Skeletal muscle tissue (tissue), 4 donors: ENCODE measurements around the gene RILPL1. TPM values are rescaled to one million over a fixed set of nuclear protein-coding genes. Genes with fewer than 3 reads are reported as not detected.
"Not testable (repeated sequence)": the region's sequence is repeated elsewhere in the genome, so short reads cannot be mapped to it uniquely, and the experiment has no call there.

Experiments used
- H3K27ac ChIP-seq: one replicate; pipeline ENCODE4 v1.7.0; 2013; ENCODE audit warnings: mild to moderate bottlenecking, low read depth, low read length, inconsistent platforms
- H3K27me3 ChIP-seq, 3 donors: one replicate each; pipeline ENCODE4 v1.7.0; 2013; ENCODE audit warnings: low read length in 3 of 3; ENCODE audit not compliant: control insufficient read depth in 3 of 3, insufficient read depth in 3 of 3
- H3K36me3 ChIP-seq, 3 donors: one replicate each; pipeline ENCODE4 v1.7.0; 2013; ENCODE audit warnings: low read length in 3 of 3; ENCODE audit not compliant: control insufficient read depth in 3 of 3, insufficient read depth in 3 of 3
- H3K4me1 ChIP-seq, 3 donors: one replicate each; pipeline ENCODE4 v1.7.0; 2013; ENCODE audit warnings: low read length in 3 of 3, mild to moderate bottlenecking in 3 of 3; ENCODE audit not compliant: control insufficient read depth in 3 of 3, insufficient read depth in 3 of 3
- H3K4me3 ChIP-seq, 3 donors: one replicate each; pipeline ENCODE4 v1.7.0; 2013; ENCODE audit warnings: low read length in 3 of 3
- H3K9ac ChIP-seq, 3 donors: one replicate each; pipeline ENCODE4 v1.7.0; 2013; ENCODE audit warnings: low read length in 3 of 3, mild to moderate bottlenecking in 3 of 3, moderate library complexity in 2 of 3, low read depth in 1 of 3
- H3K9me3 ChIP-seq, 3 donors: one replicate each; pipeline ENCODE4 v1.7.0; 2013; ENCODE audit warnings: low read length in 3 of 3; ENCODE audit not compliant: control insufficient read depth in 3 of 3
- total RNA-seq: library from RNA; depleted of rRNA; stranded (reverse); fragments of >200 nt; gene quantifications from one replicate; pipeline ENCODE4 v1.2.3, GENCODE V29; 2014
- donor health status: Osteomylitis.

The RILPL1 gene
- total RNA-seq, 1 donor from 2014 or later = 5.2 TPM

DNA sequence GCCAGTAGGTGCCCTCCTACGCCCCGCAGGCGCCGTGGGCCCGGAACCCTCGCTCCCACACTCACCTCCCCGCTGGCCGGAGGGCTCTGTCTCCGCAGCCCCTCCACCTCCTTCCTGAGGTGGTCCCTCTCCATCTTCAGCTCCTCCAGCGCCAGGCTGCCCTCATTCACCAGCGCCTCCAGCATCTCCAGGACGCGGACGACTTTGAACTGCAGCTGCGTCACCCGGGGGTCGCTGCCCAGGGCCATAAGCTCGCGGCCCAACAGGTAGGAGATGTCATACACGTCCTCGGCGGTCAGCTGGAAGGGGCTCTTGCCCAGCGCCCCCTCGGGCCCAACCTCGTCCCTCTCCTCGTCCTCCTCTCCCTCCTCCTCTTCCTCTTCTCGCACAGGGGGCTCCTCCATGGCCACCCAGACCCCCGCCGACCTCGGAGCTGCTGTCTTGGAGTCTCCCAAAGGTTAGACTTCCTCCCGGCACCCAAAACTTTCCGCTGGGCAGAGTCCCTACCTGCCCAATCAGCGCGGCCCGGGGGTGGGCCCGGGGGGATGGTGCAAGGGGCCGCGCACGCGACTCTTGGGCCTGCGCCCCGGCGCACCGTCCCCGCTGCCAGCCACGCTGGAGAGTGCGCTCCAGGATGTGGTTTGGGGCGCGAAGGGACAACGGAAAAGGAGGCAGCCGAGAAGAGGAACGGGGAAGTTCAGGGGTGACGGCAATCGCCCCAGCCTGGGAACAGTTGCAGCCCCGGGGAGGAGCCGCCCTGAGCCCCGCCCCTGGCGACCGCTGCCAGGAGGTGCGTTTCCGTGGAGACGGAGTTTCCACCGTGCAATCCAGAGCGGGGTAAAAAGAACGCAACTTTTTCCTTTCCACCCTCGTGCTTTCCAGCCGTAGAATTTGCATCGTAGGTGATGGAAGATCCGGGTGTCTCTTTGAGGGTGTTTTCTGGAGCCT lies 97.2 kb downstream of the RILPL1 start, which contains the start of gene RILPL2:
RILPL2 (minus strand) TSS at position 668 of the 948 bp plus-strand sequence; CDS start at position 404, 264 bp downstream.
- peak within 1 kb of the TSS; percentile 80 to 92 (median 91) for H3K4me3 ChIP-seq
- H3K36me3 ChIP-seq = no peaks in the 10 kb centered on the region
- no peaks in the 10 kb centered on the region for H3K9me3 ChIP-seq
- peak within 1 kb of the TSS; percentile 58 for H3K27ac ChIP-seq
- H3K4me1 ChIP-seq = peaks cover 8 to 17% (median 10%) of the 10 kb centered on the region in 3 donors
- H3K27me3 ChIP-seq = no peaks in the 10 kb centered on the region
- H3K9ac ChIP-seq = peak within 1 kb of the TSS; percentile 81 to 88 (median 85)

DNA sequence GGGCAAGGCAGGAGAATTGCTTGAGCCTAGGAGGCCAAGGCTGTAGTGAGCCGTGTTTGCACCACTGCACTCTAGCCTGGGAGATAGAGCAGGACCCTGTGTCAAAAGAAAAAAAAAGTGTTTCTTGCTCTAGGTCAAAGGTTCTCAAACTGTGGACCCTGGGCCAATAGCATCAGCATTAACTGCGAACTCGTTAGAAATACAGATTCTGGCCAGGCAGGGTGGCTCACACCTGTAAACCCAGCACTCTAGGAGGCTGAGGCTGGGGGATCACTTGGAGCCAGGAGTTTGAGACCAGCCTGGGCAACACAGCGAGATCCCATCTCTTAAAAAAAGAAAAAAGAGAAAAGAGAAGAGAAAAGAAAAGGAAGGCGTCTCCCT lies 97.9 kb downstream of the RILPL1 start:
- Histone ChIP-seq H3K36me3 (no peaks in the 10 kb centered on the region), H3K4me3 (peak overlapping the region; percentile 80 to 92 (median 91)), H3K9ac (peak overlapping the region; percentile 81 to 88 (median 85)), H3K27ac (no peak overlapping the region), H3K27me3 (no peaks in the 10 kb centered on the region), H3K4me1 (peaks cover 8 to 17% (median 10%) of the 10 kb centered on the region in 3 donors), H3K9me3 (no peaks in the 10 kb centered on the region)

DNA sequence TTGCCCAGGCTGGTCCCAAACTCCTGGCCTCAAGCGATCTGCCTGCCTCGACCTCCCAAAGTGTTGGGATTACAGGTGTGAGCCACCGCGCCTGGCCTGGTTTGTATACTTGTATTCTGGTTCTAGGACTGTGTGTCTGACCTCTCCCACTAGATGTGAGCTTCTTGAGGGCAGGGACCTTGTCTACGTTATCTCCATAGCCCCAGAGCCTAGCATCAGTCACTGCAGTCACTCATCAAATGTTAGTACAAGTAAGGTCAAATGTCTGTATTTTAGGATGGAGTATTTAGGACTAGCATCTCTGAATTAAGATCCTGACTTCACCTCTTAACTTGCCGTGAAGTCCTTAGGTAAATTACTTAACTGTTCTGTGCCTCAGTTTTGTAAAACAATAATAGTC lies 99.9 kb downstream of the RILPL1 start:
- no peak overlapping the region for H3K9ac ChIP-seq
- no peaks in the 10 kb centered on the region for H3K27me3 ChIP-seq
- H3K27ac ChIP-seq = no peak overlapping the region
- H3K36me3 ChIP-seq = peaks cover 2 to 4% (median 3%) of the 10 kb centered on the region in 3 donors
- no peak overlapping the region for H3K4me3 ChIP-seq
- H3K9me3 ChIP-seq = no peaks in the 10 kb centered on the region
- peaks cover 8 to 17% (median 10%) of the 10 kb centered on the region in 3 donors for H3K4me1 ChIP-seq

DNA sequence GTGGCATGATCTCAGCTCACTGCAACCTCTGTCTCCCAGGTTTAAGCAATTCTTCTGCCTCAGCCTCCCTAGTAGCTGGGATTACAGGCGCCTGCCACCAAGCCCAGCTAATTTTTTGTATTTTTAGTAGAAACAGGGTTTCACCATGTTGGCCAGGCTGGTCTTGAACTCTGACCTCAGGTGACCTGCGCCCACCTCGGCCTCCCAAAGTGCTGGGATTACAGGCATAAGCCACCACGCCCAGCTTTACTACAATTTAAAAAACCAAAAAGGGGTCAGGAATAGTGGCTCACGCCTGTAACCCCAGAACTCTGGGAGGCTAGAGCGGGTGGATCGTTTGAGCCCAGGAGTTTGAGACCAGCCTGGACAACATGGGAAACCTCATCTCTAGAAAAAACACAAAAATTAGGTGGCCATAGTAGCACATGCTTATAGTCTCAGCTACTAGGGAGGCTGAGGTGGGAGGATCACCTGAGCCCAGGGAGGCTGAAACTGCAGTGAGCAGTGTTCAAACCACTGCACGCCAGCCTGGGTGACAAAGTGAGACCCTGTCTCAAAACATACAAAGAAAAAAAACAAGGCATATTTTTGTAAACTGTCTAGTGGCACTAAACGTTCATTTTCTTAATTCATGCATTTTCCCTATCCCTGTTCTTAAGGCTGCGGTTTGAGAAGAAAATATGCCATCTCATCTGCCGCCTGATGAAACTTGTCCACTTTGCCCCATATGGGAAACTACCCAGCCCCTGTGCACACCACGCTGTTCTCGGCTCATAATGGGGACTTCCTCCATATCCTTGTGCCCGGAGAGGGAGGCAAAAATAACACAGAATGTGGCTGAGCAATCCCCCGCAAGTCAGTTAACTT lies 101.3 kb downstream of the RILPL1 start:
- not testable (repeated sequence) for H3K27me3 ChIP-seq, H3K27ac ChIP-seq, H3K9me3 ChIP-seq
- Histone ChIP-seq H3K4me3 (peak overlapping the region in 1 of 3 donors; percentile 2), H3K4me1 (peaks cover 8 to 17% (median 10%) of the 10 kb centered on the region in 3 donors), H3K9ac (peak overlapping the region in 1 of 3 donors; percentile 23), H3K36me3 (peaks cover 6 to 13% (median 6%) of the 10 kb centered on the region in 3 donors)

DNA sequence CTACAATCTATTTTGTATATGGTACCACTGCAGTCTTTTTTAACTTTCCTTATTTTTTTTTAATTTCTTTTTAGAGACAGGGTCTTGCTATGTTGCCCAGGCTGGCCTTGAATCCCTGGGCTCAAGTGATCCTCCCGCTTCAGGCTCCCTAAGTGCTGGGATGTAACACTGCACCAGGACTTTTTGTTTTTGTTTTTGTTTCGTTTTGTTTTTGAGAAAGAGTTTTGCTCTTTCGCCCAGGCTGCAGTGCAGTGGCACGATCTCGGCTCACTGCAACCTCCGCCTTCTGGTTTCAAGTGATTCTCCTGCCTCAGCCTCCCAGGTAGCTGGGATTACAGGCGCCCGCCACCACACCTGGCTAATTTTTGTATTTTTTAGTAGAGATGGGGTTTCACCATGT lies 104.4 kb downstream of the RILPL1 start:
- not testable (repeated sequence) for H3K27ac ChIP-seq, H3K4me3 ChIP-seq, H3K4me1 ChIP-seq, H3K9me3 ChIP-seq, H3K9ac ChIP-seq, H3K27me3 ChIP-seq
- peaks cover 6 to 14% (median 9%) of the 10 kb centered on the region in 3 donors for H3K36me3 ChIP-seq

DNA sequence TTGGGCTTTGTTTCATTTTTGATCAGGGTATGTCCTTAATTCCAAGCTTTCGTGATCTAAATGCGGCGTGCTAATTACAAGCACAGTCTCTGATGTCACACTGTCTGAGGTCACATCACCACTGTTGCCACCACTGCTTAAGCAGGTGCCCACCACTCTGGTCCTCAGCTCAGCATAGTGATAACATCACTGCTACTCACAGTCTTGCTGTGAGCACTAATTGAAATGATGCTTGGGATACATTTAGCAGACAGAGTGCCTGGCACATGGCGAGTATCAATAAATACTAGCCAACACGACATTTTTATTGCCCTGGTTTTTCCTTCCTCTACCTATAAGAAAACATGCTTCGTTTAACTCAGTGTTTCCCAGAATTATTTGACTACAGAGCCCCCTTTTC lies 104.9 kb downstream of the RILPL1 start:
- Histone ChIP-seq H3K9me3 (no peaks in the 10 kb centered on the region), H3K27ac (no peak overlapping the region), H3K9ac (no peak overlapping the region), H3K4me1 (no peaks in the 10 kb centered on the region), H3K4me3 (no peak overlapping the region), H3K27me3 (no peaks in the 10 kb centered on the region), H3K36me3 (peaks cover 6 to 14% (median 9%) of the 10 kb centered on the region in 3 donors)

DNA sequence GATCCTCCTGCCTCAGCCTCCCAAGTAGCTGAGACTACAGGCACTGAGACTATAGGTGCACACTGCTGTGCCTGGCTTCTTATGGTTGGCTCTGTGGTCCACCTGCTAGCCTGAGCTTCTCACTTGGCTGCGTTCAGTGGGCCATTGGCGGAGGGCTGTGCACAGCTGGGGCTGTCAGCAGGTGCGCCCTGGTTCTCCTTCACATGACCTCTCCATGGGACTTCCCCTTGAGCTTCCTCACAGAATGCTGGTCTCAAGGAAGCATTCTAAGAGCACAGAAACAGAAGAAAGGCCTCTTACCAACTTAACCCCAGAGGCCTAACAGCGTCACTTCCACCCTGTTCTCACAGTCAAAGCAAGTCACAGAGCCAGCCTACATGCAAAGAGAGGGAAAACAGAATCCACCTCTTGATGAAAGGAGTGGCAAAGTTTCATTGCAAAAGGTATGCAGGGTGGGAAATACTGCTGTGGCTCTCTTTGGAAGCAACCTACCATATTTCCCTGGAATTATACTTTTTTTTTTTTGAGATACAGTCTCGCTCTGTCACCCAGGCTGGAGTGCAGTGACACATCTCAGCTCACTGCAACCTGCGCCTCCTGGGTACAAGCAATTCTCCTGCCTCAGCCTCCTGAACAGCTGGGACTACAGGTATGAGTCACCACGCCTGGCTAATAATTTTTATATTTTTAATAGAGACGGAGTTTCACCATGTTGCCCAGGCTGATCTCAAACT lies 106.3 kb downstream of the RILPL1 start:
- Histone ChIP-seq H3K4me3 (no peak overlapping the region), H3K9ac (no peak overlapping the region), H3K36me3 (peaks cover 6 to 14% (median 9%) of the 10 kb centered on the region in 3 donors), H3K27me3 (no peaks in the 10 kb centered on the region), H3K4me1 (no peaks in the 10 kb centered on the region), H3K27ac (no peak overlapping the region), H3K9me3 (no peaks in the 10 kb centered on the region)

DNA sequence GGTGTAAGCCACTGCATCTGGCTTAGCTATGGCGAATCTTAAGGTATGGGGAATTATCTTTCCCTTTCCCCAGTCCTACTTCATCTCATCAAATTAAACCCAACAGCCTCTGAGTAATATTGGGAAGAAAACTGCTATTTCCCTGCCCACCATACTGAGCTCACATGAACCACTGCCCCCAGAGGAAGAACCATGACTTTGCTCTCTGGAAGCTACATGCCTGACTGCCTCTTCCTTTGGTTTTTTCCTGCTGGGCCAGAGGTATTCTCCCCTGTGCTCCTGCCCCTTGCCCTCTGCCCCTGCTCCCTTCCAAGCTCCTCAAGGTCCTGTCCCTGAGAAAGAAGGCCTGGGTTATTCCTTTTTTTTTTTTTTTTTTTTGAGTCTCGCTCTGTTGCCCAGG lies 112.2 kb downstream of the RILPL1 start:
- Histone ChIP-seq H3K36me3 (peaks cover 3 to 9% (median 4%) of the 10 kb centered on the region in 3 donors), H3K4me1 (no peaks in the 10 kb centered on the region), H3K9me3 (no peaks in the 10 kb centered on the region), H3K9ac (no peak overlapping the region), H3K27ac (no peak overlapping the region), H3K27me3 (no peaks in the 10 kb centered on the region), H3K4me3 (no peak overlapping the region)
